ENCODE data around the gene POMT1. TPM values are rescaled to one million over a fixed set of nuclear protein-coding genes. Genes with fewer than 3 reads are reported as not detected.
"Not testable (repeated sequence)": the region's sequence is repeated elsewhere in the genome, so short reads cannot be mapped to it uniquely, and the experiment has no call there.

The POMT1 gene
- total RNA-seq, 4 donors from 2014 or later = 18.7 to 23.5 (median 19.7) TPM

GRCh38 chr9:131545786-131546335, 43.1 kb downstream of the POMT1 start:
- no peak for TF ChIP-seq CTCF (IDR thresholded peaks at IDR 0.05)
- ATAC-seq (ENCODE audit: low FRiP score) (peak; percentile 48), DNase-seq (ENCODE audit: low spot score) (no peak)

GRCh38 chr9:131546336-131547084, 43.8 kb downstream of the POMT1 start:
- no peak for ATAC-seq (ENCODE audit: low FRiP score)
- TF ChIP-seq CTCF (IDR thresholded peaks at IDR 0.05) = no peak
- DNase-seq (ENCODE audit: low spot score) = no peak

GRCh38 chr9:131549186-131549585, 46.5 kb downstream of the POMT1 start:
- not testable (repeated sequence) for ATAC-seq (ENCODE audit: low FRiP score)

GRCh38 chr9:131550465-131550864, 47.7 kb downstream of the POMT1 start:
- not testable (repeated sequence) for DNase-seq (ENCODE audit: low spot score)

More at GRCh38 chr9:131549186-131549585, 46.5 kb downstream of the POMT1 start:
- DNase-seq (ENCODE audit: low spot score) = not testable (repeated sequence)

GRCh38 chr9:131552030-131552429, 49.3 kb downstream of the POMT1 start:
- no peak for TF ChIP-seq CTCF (IDR thresholded peaks at IDR 0.05)
- DNase-seq (ENCODE audit: low spot score) = no peak
- no peak for ATAC-seq (ENCODE audit: low FRiP score)

More at GRCh38 chr9:131550465-131550864, 47.7 kb downstream of the POMT1 start:
- not testable (repeated sequence) for ATAC-seq (ENCODE audit: low FRiP score)

GRCh38 chr9:131554087-131554842, 51.5 kb downstream of the POMT1 start:
- ATAC-seq (ENCODE audit: low FRiP score) (no peak), DNase-seq (ENCODE audit: low spot score) (no peak)
- TF ChIP-seq CTCF (IDR thresholded peaks at IDR 0.05) = no peak

GRCh38 chr9:131554843-131555351, 52.2 kb downstream of the POMT1 start:
- ATAC-seq (ENCODE audit: low FRiP score) = no peak
- TF ChIP-seq CTCF (IDR thresholded peaks at IDR 0.05) = no peak
- DNase-seq (ENCODE audit: low spot score) = no peak

Measured in omental fat pad (tissue), 4 donors.